SHP77 (cell line): ENCODE results near the gene NCOA7.
"Not testable (repeated sequence)": the region's sequence is repeated elsewhere in the genome, so short reads cannot be mapped to it uniquely, and the experiment has no call there.

Experiments used
- DNase-seq, 2 experiments: peaks; one replicate each; lab custom pipeline; 2025; lab: John Stamatoyannopoulos, UW

Gene NCOA7

GRCh38 chr6:125835221-125835744 lies 44.5 kb downstream of the NCOA7 start:
- DNase-seq, result no peak

GRCh38 chr6:125836466-125836865 lies 45.7 kb downstream of the NCOA7 start:
- no peak for DNase-seq

GRCh38 chr6:125839471-125839870 lies 48.7 kb downstream of the NCOA7 start:
- DNase-seq, result no peak

GRCh38 chr6:125839879-125840278 lies 49.1 kb downstream of the NCOA7 start:
- DNase-seq, result no peak

- no peak for DNase-seq
Measured at GRCh38 chr6:125841356-125842090, 50.8 kb downstream of the NCOA7 start.

GRCh38 chr6:125842091-125842626 lies 51.4 kb downstream of the NCOA7 start:
- no peak for DNase-seq

GRCh38 chr6:125843593-125843992 lies 52.8 kb downstream of the NCOA7 start:
- no peak for DNase-seq

- no peak for DNase-seq
Measured at GRCh38 chr6:125844989-125845388, 54.2 kb downstream of the NCOA7 start.

- DNase-seq, result no peak
Measured at GRCh38 chr6:125846292-125847024, 55.7 kb downstream of the NCOA7 start.

- not testable (repeated sequence) for DNase-seq
Measured at GRCh38 chr6:125848286-125848685, 57.5 kb downstream of the NCOA7 start.

GRCh38 chr6:125850361-125850760 lies 59.6 kb downstream of the NCOA7 start:
- DNase-seq, result no peak

GRCh38 chr6:125852587-125852986 lies 61.8 kb downstream of the NCOA7 start:
- no peak for DNase-seq

GRCh38 chr6:125853168-125853567 lies 62.4 kb downstream of the NCOA7 start:
- DNase-seq, result no peak

GRCh38 chr6:125853756-125854155 lies 63.0 kb downstream of the NCOA7 start:
- no peak for DNase-seq

- DNase-seq, result no peak
Measured at GRCh38 chr6:125854355-125854754, 63.6 kb downstream of the NCOA7 start.

- no peak for DNase-seq
Measured at GRCh38 chr6:125855783-125856182, 65.0 kb downstream of the NCOA7 start.

- DNase-seq, result no peak
Measured at GRCh38 chr6:125857846-125858245, 67.1 kb downstream of the NCOA7 start.

- peak; percentile 42 to 47 for DNase-seq
Measured at GRCh38 chr6:125858427-125859320, 67.9 kb downstream of the NCOA7 start.

- no peak for DNase-seq
Measured at GRCh38 chr6:125859727-125860126, 69.0 kb downstream of the NCOA7 start.

- DNase-seq, result no peak
Measured at GRCh38 chr6:125863023-125863422, 72.3 kb downstream of the NCOA7 start.

GRCh38 chr6:125865015-125865414 lies 74.3 kb downstream of the NCOA7 start:
- DNase-seq, result no peak

- no peak for DNase-seq
Measured at GRCh38 chr6:125866433-125866832, 75.7 kb downstream of the NCOA7 start.
